ENCODE data around the gene SREK1.

SREK1 gene, protein sequence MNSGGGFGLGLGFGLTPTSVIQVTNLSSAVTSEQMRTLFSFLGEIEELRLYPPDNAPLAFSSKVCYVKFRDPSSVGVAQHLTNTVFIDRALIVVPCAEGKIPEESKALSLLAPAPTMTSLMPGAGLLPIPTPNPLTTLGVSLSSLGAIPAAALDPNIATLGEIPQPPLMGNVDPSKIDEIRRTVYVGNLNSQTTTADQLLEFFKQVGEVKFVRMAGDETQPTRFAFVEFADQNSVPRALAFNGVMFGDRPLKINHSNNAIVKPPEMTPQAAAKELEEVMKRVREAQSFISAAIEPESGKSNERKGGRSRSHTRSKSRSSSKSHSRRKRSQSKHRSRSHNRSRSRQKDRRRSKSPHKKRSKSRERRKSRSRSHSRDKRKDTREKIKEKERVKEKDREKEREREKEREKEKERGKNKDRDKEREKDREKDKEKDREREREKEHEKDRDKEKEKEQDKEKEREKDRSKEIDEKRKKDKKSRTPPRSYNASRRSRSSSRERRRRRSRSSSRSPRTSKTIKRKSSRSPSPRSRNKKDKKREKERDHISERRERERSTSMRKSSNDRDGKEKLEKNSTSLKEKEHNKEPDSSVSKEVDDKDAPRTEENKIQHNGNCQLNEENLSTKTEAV

GRCh38 chr5:66144074-66144833, at the start of gene SREK1:
TSS of gene SREK1 (plus strand) at chr5:66144300. CDS start at chr5:66144377, 77 bp downstream.
- DNase-seq (ENCODE audit: low read depth), result peak; percentile 95
- peak within 1 kb of the TSS; percentile 95 for H3K4me3 ChIP-seq (ENCODE audit: low read depth, low read length)
- TF ChIP-seq, protein P1, sequence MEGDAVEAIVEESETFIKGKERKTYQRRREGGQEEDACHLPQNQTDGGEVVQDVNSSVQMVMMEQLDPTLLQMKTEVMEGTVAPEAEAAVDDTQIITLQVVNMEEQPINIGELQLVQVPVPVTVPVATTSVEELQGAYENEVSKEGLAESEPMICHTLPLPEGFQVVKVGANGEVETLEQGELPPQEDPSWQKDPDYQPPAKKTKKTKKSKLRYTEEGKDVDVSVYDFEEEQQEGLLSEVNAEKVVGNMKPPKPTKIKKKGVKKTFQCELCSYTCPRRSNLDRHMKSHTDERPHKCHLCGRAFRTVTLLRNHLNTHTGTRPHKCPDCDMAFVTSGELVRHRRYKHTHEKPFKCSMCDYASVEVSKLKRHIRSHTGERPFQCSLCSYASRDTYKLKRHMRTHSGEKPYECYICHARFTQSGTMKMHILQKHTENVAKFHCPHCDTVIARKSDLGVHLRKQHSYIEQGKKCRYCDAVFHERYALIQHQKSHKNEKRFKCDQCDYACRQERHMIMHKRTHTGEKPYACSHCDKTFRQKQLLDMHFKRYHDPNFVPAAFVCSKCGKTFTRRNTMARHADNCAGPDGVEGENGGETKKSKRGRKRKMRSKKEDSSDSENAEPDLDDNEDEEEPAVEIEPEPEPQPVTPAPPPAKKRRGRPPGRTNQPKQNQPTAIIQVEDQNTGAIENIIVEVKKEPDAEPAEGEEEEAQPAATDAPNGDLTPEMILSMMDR (IDR thresholded peaks at IDR 0.05; ENCODE audit: insufficient read depth, low read depth, low read length, missing control alignments), result no peak

GRCh38 chr5:66100851-66101250, 43.2 kb upstream of the SREK1 start:
- TF ChIP-seq, protein P1 (IDR thresholded peaks at IDR 0.05; ENCODE audit: insufficient read depth, low read depth, low read length, missing control alignments), result no peak
- DNase-seq (ENCODE audit: low read depth), result no peak
- no peak overlapping the region for H3K4me3 ChIP-seq (ENCODE audit: low read depth, low read length)

DNA sequence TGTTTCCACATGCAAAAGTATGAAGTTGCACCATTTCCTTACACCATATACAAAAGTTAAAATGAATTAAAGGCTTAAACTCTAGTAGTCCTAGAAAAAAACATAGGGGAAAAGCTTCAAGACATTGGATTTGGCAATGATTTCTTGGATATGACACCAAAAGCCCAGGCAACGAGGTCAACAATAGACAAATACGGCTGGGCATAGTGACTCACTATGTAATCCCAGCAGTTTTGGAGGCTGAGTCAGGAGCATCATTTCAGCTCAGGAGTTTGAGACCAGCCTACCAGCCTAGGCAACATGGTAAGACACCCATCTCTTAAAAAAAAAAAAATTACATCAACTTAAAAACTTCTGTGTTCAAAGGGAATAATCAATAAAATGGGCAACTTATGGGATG, 30.9 kb upstream of the SREK1 start:
- TF ChIP-seq, protein P1 (IDR thresholded peaks at IDR 0.05; ENCODE audit: insufficient read depth, low read depth, low read length, missing control alignments), result no peak

GRCh38 chr5:66118304-66118703, 25.8 kb upstream of the SREK1 start:
- no peak for DNase-seq (ENCODE audit: low read depth)
- H3K4me3 ChIP-seq (ENCODE audit: low read depth, low read length), result no peak overlapping the region

More for the DNA sequence above, 30.9 kb upstream of the SREK1 start:
- H3K4me3 ChIP-seq (ENCODE audit: low read depth, low read length), result no peak overlapping the region
- no peak for DNase-seq (ENCODE audit: low read depth)

DNA sequence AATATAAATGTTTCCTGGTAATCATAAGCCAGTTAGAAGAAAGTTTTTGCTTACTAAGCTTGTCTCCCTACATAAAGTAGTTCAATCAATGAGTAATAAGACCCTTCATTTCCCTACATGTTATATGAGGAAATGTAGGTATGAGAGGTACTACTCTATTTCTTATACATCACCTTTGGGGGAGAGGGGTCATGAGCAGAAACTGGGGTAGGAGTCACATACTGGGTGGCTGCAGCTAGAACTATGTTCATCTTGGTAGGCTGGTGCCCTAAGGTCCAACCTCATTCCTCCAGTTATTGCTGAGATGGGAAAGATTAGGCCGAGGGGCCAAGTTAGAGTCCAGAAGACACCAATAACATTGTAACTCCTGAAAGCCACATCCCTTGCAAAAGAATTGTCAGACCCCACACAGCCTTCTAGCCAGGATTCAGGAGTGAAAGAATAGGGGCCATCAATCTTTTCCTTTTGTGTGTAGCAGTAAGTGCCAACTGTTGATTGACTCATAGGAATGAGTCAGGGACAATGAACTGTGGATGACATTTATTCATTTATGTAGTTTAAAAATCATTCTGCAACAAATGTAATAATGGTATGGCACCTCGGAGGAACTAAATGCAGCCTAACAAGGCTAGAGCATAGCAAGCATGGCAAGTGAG, 21.6 kb upstream of the SREK1 start:
- H3K4me3 ChIP-seq (ENCODE audit: low read depth, low read length), result no peak overlapping the region
- DNase-seq (ENCODE audit: low read depth), result no peak
- TF ChIP-seq, protein P1 (IDR thresholded peaks at IDR 0.05; ENCODE audit: insufficient read depth, low read depth, low read length, missing control alignments), result no peak

More at GRCh38 chr5:66118304-66118703, 25.8 kb upstream of the SREK1 start:
- TF ChIP-seq, protein P1 (IDR thresholded peaks at IDR 0.05; ENCODE audit: insufficient read depth, low read depth, low read length, missing control alignments), result no peak

GRCh38 chr5:66129144-66129543, 15.0 kb upstream of the SREK1 start:
- DNase-seq (ENCODE audit: low read depth), result no peak
- H3K4me3 ChIP-seq (ENCODE audit: low read depth, low read length), result no peak overlapping the region
- TF ChIP-seq, protein P1 (IDR thresholded peaks at IDR 0.05; ENCODE audit: insufficient read depth, low read depth, low read length, missing control alignments), result no peak

All from GM12865 (cell line).